ENCODE measurements around the gene NAALADL2. TPM values are rescaled to one million over a fixed set of nuclear protein-coding genes. Genes with fewer than 3 reads are reported as not detected.

Gene NAALADL2
- total and polyA plus RNA-seq, 2 donors from 2014 or later, result 2.0 to 20.2 TPM

- Histone ChIP-seq H3K4me1 (ENCODE audit: control insufficient read depth in 2 of 3, insufficient read depth in 2 of 3, low read depth in 1 of 3, low read length in 3 of 3) (no peaks in the 10 kb centered on the region), H3K27me3 (ENCODE audit: control insufficient read depth, insufficient read depth, low read length) (no peaks in the 10 kb centered on the region), H3K36me3 (ENCODE audit: control insufficient read depth in 2 of 3, insufficient read depth in 3 of 3, low read length in 3 of 3) (no peaks in the 10 kb centered on the region), H3K27ac (ENCODE audit: low read depth in 2 of 2, low read length in 2 of 2) (no peak overlapping the region), H3K4me3 (ENCODE audit: low read length in 3 of 3) (no peak overlapping the region), H3K9me3 (ENCODE audit: control insufficient read depth in 2 of 3, insufficient read depth in 1 of 3, low read length in 3 of 3) (no peaks in the 10 kb centered on the region), H3K9ac (ENCODE audit: low read length in 3 of 3) (no peak overlapping the region)
- intact Hi-C loops (cut with DNase I), result no loop called here
- TF ChIP-seq CTCF (IDR thresholded peaks at IDR 0.05; ENCODE audit: borderline replicate concordance, extremely low read depth, insufficient read depth), result no peak
- DNase-seq (no peak), FAIRE-seq (no peak)
Measured at GRCh38 chr3:175726228-175726627, 867.1 kb downstream of the NAALADL2 start.

DNA sequence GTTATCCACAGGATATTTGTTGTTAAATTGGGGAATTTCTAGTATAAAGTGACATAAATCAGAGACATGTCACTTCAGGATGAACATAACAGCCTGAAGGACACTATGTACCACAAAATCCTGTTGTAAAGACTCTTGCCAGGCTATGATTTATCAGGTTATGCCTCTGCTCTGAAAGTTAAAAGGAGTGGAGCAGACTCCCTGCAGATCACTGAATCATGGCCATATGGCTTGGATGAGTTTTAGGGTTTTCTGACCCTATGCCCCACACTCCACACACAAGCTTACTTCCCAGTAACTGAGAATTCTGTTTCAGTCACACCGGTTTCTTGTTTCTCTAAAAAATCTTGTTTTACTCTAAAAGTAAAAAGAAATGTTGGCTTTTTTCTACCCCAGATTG is 869.4 kb downstream of the NAALADL2 start:
- no peaks in the 10 kb centered on the region for H3K27me3 ChIP-seq (ENCODE audit: control insufficient read depth, insufficient read depth, low read length)
- H3K4me3 ChIP-seq (ENCODE audit: low read length in 3 of 3), result no peak overlapping the region
- H3K36me3 ChIP-seq (ENCODE audit: control insufficient read depth in 2 of 3, insufficient read depth in 3 of 3, low read length in 3 of 3), result no peaks in the 10 kb centered on the region
- H3K9ac ChIP-seq (ENCODE audit: low read length in 3 of 3), result no peak overlapping the region
- no peaks in the 10 kb centered on the region for H3K4me1 ChIP-seq (ENCODE audit: control insufficient read depth in 2 of 3, insufficient read depth in 2 of 3, low read depth in 1 of 3, low read length in 3 of 3)
- no peaks in the 10 kb centered on the region for H3K9me3 ChIP-seq (ENCODE audit: control insufficient read depth in 2 of 3, insufficient read depth in 1 of 3, low read length in 3 of 3)
- no peak for DNase-seq
- intact Hi-C loops (cut with DNase I), result no loop called here
- no peak overlapping the region for H3K27ac ChIP-seq (ENCODE audit: low read depth in 2 of 2, low read length in 2 of 2)
- FAIRE-seq, result no peak
- TF ChIP-seq CTCF (IDR thresholded peaks at IDR 0.05; ENCODE audit: borderline replicate concordance, extremely low read depth, insufficient read depth), result no peak

DNA sequence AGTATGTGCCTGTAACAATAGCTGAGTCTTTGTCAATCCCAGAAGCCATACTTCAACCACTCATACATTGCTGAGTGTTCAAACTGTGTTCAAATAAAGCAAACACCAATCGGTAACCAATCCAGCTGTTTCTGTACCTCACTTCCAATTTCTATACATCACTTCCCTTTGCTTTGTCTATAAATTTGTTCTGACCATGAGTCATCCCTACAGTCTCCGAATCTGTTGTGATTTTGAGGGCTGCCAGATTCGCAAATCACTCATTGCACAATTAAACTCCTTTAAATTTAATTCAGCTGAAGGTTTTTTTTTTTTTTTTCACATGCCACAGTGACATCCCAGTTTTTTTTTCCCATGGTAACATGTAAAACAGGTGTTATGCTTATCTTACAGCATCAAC is 870.3 kb downstream of the NAALADL2 start:
- intact Hi-C loops (cut with DNase I), result no loop called here

More for the DNA sequence above, 870.3 kb downstream of the NAALADL2 start:
- Histone ChIP-seq H3K27me3 (ENCODE audit: control insufficient read depth, insufficient read depth, low read length) (no peaks in the 10 kb centered on the region), H3K9me3 (ENCODE audit: control insufficient read depth in 2 of 3, insufficient read depth in 1 of 3, low read length in 3 of 3) (no peaks in the 10 kb centered on the region), H3K4me3 (ENCODE audit: low read length in 3 of 3) (no peak overlapping the region), H3K4me1 (ENCODE audit: control insufficient read depth in 2 of 3, insufficient read depth in 2 of 3, low read depth in 1 of 3, low read length in 3 of 3) (no peaks in the 10 kb centered on the region), H3K27ac (ENCODE audit: low read depth in 2 of 2, low read length in 2 of 2) (no peak overlapping the region), H3K36me3 (ENCODE audit: control insufficient read depth in 2 of 3, insufficient read depth in 3 of 3, low read length in 3 of 3) (no peaks in the 10 kb centered on the region), H3K9ac (ENCODE audit: low read length in 3 of 3) (no peak overlapping the region)
- no peak for DNase-seq
- no peak for TF ChIP-seq CTCF (IDR thresholded peaks at IDR 0.05; ENCODE audit: borderline replicate concordance, extremely low read depth, insufficient read depth)
- no peak for FAIRE-seq

All from kidney (tissue), 14 donors.